Endometrial microvascular endothelial cells (primary cell): ENCODE data around the gene ETF1. TPM values are rescaled to one million over a fixed set of nuclear protein-coding genes. Genes with fewer than 3 reads are reported as not detected.

ENCODE experiments used
- in situ Hi-C: cut with HindIII; loops from 2 replicates; pipeline ENCODE4 v1.10.0; 2017; ENCODE audit warnings: low sequenced_read_pairs, low pct_unique_long_range_greater_than_20kb; ENCODE audit errors: inconsistent ontology term
- total RNA-seq: library from RNA; depleted of rRNA; stranded (reverse); fragments of >200 nt; gene quantifications from one replicate; pipeline ENCODE4 v1.2.3, GENCODE V29; 2015; ENCODE audit errors: inconsistent ontology term

The ETF1 gene
- total RNA-seq, 1 donor from 2014 or later, result 127 TPM

DNA sequence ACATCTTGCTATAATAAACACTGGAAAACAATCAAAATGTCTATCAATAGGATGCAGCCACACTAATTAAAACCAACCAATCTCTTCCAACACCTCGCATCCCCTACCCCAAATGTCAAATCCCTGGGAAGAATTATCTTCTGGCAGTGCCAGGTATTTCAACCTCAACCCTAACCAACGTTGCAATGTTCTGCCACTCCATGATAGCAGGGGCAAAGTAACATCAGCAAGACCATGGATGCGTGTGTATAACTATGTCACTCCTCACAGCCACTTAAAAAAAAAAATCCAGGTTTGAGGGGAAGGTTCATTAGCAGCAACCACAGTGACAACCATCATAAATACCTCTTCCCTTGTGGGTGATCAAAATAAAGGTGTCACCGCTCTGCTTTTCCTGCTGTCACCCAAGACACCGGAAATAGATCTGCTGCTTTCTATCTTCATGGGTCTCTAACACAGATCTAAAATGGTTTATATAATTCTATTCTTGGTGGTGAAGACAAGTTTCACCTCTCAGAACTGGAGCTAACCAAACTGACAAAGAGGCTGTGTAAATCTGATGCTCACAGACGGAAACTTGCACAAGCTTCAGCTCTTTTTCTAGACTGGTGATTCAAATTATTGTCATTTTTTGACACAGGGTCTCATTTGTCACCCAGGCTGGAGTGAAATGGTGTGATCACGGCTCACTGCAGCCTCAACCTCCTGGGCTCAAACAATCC is 22.2 kb upstream of the ETF1 start:
- in situ Hi-C loops, result no loop called here

DNA sequence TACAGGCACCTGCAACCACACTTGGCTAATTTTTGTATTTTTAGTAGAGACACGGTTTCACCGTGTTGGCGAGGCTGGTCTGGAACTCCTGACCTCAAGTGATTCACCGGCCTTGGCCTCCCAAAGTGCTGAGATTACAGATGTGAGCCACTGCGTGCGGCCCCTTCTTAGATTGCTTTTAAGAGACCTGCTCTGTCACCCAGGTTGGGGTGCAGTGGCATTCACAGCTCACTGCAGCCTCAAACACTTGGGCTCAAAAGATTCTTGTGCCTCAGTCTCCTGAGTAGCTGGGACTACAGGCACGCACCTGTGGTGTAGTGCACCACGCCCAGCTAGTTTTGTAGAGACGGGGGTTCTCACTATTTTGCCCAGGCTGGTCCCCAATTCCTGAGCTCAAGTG is 21.2 kb upstream of the ETF1 start:
- in situ Hi-C loops, result no loop called here

DNA sequence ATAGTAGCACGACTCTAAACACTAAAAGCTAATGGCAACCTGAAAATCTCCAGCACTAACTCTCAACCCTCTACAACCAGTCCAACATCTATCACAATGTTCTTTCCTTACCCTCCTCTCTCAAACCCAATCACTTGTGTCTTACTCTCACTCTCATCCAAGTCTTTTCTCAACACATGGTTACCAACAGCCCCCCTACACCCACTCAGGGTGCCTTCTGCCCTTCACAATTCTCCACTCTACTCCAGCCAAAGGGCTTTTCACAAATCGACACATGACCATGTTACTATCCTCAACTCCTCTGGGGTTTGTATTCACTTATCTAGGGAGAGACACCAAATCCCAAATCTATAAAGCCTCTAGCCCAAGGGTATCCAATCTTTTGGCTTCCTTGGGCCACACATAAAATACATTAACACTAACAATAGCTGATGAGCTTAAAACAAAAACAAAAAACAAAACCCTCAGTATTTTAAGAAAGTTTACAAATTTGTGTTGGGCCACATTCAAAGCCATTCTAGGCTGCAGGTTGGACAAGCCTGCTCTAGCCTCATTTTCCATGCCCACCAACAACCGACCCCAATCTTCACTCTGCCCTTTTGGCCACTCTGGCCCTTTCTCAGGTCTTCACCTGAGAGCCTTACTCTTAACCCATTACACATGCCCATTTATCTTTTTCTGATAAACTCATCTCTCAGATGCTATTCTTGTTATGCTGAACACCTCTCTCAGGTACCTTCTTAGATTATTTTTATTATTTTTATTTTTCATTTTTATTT is 20.5 kb upstream of the ETF1 start:
- in situ Hi-C loops, result no loop called here

DNA sequence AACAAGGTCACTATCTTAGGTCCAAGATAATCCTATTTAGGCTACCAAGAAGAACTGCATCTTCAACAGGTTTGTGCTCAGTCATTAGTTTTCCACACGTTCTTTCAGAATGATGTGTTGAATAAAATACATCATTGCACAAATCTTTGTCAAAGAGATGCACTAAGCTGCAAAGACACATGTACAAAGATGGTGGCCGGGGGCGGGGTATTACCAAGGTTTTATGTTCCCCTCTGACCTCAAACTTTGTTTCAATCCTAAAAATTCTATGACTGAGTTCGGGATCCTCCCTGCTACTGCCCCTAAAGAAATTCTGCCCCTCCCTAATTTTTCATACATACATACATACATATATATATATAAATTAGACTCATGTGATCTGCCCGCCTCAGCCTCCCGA is 17.9 kb upstream of the ETF1 start:
- in situ Hi-C loops, result no loop called here

DNA sequence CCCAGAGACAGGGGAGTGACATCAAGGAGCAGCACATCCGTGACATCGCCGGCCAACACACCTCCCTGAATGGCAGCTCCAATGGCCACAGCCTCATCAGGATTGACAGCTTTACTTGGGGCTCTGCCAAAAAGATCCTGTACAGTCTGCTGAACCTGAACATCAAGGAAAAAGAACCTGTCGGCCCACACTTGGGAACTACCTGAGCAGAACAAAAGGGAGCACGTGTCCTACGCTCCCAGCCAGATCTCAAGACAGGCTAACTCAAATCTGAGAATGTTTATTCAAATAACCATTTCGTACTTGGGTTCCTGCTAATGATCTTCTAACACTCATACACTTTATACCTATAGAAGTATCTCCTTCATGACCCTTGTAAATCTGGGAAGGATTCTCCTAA is 16.9 kb upstream of the ETF1 start:
- in situ Hi-C loops, result no loop called here

DNA sequence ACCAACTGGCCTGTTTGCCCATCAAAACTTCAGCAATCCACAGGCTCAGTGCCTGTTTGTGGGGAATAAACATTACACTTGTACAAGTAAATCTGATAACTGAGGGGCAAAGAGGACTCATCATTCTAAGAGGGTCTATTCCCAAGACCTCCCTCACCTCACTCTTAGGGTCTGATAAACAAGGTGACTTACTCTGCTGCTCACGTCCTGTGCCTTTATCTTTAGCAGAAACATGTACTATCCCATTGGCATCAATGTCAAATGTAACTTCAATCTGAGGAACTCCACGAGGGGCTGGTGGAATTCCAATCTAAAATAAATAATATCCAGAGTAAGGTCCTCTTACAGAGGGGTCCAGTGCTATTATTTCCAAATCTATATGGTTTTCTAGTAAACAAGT is 14.6 kb upstream of the ETF1 start:
- in situ Hi-C loops, result no loop called here

DNA sequence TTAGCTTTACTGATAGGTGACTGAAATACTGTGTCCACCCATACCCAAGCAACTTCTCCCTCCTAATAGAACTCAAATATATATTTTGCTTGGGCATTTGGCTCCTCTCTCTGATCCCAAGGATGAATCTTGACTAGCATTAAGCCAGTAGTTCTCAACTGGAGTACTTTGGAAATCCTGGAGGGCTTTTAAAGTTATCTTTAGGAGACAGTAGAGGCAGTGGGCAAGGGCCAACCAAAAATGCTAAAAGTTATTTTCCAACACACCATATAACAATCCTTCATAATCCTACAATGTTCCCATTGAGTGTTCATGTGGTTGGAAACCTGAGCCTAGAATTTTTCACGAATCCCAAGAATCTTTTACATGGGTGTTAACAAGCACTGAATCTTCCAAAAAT is 11.1 kb upstream of the ETF1 start:
- in situ Hi-C loops, result no loop called here

DNA sequence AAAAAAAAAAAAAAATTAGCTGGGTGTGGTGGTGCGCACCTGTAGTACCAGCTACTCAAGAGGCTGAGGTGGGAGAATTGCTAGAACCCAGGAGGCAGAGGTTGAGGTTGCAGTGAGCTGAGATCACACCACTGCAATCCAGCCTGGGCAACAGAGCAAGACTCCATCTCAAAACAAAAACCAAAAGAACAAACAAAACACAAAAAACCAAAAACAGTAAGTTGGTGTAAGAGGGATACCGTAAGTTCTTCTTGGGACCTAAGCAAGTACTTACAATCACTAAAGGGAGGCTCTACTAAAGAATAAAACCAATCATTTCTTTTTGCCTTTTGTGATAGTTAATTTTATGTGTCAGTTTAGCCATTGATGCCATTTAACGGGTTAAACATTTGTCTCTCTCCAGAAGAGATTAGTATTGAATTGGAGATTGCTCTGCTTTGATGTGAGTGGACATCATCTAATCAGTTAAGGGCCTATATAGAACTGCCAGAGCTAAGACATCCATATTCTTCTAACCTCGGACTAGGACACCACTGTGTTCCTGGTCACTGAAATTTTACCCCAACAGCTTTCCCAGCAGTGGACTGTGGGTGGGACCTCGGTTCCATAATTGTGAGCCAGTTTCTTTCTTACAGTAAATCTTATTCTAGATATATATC is 10.5 kb upstream of the ETF1 start:
- in situ Hi-C loops, result no loop called here

DNA sequence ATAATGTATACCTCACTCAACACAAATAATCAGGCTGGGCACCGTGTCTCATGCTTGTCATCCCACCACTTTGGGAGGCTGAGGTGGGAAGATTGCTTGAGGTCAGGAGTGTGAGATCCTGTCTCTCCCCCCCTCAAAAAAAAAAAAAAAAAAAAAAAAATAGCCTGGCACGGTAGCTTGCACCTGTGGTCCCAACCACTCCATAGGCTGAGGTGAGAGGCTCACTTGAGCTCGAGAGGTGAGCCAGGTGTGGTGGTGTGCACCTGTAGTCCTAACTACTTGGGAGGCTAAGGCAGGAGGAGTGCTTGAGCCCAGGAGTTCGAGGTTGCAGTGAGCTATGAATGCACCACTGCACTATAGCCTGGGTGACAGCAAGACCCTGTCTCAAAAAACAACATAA is 9.6 kb upstream of the ETF1 start:
- in situ Hi-C loops, result no loop called here

DNA sequence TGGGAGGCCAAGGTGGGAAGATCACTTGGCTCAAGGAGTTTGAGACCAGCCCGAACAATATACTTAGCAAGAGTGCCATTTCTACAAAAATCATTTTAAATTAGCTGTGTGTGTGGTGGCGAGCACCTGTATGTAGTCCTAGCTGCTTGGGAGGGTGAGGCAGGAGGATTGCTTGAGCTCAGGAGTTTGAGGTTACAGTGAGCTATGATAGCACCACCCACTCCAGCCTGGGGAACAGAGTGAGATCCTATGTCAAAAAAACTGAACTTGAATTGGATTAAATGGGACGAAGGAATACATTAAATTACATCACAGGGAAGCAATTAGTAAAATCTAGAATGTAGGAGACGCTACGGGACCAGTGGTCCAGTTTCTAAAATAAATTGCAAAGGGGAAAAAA is 6.4 kb upstream of the ETF1 start:
- in situ Hi-C loops, result no loop called here

DNA sequence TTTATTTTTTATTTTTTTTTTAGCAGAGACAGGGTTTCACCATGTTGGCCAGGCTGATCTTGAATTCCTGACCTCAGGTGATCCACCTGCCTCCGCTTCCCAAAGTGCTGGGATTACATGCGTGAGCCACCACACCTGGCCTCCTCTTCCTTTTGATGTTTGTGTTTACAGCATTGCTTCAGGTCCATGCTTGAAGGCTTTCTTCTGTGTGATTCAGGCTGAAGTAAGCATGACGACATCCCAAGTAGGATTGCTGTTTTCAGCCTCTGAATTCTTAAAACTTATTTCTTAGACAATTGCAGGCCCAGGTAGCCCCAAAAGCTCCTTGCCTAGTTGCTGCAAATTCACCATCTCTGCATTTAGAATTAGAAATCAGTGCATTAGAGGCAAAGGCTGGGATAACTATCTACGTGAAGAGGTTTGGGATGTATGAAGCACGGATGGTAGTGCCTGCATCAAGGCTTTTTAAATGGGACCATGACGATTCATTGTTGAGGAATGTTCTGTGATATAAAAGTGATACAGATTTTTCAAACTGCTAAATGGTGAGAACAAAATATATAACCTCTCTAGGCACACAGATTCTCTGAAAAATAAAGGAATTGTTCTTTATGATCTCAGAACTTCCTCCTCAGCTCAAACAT is 3.0 kb upstream of the ETF1 start:
- in situ Hi-C loops, result no loop called here

DNA sequence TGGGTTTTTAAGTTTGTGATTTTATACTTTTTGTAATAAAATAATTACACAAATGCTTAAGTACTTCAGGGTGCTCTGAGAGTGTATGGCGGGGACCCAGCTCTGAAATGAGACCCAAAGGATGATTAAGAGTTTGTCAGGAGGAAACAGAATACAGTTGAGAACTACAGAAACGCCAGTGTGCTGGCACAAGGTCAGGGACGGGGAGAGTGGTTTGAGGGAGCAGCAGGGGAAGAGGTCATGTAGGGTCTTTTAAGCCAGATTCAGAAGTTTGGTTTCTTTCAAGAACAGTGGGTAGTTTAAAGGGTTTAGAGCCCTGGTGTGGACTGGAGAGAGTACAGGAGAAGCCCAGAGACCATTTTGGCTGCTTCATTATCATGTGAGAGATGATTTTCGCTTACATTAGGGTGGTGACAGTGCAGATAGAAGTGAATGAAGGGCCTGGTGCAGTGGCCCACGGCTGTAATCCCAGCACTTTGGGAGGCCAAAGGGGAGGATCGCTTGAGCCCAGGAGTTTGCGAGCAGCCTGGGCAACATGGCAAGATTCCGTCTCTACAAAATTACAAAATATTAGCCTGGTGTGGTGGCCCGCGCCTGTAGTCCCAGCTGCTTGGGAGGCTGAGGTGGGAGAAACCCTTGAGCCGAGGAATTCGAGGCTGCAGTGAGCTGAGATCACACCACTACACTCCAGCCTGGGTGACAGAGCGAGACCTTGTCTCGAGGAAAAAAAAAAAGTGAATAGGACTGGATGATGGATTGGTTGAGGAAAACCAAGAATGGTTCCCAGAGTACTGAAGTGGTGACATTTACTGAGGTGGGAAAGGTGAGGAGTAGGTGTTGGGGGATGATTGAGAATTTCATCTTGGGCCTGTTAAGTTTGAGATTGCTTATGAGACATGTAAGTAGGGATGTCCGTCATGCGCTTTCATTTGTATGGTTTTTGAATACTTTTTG is 1.4 kb upstream of the ETF1 start:
- in situ Hi-C loops, result no loop called here

DNA sequence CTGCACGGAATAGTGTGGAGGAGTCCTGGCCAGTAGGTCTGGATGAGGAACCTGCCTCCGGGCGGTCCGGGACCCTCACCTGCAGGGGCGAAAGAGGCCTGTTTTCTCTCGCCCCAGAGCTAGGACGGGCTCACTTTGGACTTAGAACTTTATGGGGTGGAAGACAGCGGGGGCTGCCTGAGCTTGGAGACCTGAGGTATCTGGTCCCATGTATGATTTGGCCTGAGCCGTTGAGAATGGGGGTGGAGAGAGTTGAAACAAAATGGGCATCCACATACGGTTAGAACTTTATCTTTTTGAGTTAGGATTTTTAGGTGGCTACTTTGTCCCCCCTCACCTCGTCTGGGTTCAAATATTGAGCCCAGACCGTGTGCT is 681 bp upstream of the ETF1 start:
- in situ Hi-C loops, result no loop called here

DNA sequence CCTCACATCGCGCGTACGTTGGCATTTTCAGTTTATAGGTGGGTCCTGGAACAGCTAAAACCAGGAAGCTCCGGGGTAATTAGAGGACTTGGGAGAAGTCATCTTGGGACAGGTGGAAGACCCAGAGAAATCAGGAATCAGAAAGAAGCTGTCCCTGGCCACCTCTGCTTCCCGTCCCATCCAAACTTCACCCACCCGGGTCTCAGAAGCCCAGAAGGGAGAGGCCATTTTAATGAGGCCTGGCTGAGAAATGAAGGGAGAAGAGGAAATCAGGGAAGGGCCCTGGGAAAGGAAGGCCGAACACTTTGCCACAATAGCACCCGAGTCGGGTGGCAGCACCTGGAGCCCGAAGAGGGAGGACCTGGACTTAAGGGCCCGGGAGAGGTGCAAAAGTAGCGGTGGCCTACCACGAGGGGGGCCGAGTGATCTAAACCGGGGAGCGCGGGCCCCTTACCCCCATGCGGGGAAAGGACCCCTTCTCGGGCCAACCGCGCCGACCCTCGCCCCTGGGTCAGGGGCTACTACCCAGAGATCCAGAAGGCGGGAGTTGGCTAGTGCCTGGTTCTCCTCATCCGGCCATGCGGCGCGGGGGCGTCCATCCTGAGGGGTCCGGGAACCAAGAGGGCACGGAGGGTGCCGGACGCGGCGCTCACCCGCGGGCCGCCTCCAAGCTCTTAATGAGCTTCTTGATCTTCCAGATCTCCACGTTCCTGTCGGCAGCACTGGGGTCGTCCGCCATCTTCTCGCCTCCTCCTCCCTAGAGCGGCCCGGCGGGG is 668 bp downstream of the ETF1 start:
- in situ Hi-C loops, result no loop called here

DNA sequence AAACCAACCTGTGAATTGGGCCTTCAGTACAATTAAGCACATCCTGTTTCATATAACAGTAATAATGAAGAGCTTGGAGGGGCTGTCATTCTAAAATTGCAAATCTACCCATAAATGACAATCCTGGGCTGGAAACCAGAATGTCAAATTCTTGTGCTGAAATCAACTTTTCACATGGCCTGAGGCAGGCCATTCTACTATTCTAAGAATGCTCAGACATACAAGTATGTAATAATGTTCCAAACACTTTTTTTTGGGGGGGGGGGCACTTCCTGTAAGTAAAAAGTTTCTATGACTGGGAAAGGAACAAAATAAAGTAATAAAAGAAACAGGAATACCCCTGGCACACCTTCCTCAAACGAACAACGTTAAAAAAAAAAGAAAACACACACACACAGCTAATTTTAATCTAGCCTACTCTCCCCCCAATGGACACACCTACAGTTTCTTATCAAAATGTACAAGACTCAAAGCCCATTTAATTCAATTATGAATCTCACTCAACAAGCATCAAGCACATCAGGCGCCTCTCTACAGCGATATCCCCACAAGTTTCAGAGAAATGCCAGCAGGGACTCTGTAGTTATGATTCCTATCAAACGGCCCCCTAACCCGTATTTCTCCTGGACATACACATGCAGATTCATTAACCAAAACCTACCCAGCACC is 1.4 kb downstream of the ETF1 start:
- in situ Hi-C loops, result no loop called here

DNA sequence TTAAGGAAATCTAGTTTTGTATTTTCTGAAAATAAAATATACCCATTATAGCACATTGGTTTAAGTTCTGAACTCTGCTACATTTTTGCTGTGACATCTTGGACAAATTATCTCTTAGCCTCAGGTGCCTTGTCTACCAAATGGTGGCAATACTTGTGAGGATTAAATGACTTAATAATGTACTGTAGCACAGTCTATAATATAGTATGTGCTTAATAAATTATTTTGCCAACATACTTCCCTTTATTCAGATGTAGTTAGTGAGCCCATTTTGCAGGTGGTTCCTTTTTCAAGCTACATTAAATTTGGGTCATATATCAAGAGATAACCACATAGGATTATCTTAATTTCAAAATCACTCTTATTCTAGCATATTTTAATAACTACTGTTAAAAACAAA is 3.2 kb downstream of the ETF1 start:
- in situ Hi-C loops, result no loop called here

DNA sequence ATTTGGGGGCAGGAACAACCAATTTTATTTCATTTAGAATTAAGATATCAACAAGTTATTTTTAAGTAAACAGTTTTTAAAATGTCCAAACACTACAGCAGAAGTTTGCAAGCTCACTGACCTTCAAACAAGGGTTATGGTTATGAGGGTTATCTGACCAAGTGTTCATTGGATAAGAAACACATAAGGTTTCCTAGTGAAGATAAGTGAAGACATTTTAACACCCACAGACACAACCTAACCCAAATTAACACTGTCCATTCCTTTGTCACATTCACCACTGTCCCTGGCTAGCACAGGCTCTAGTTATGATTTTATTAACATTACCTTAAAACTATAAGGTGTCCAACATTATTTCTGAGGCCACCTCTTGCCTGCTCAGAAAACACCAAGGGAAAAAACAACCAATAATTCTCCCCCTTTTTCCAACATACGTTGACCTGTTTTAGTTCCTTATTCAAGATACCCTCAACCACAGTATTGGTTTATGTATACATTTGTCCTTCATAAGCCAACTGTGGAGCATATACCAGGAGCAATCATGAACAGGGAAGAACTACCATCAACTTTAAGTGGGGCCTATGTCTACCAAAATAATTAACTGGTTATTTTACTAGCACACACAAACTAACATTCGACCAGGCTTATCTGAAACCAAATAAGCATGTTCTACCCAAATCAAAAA is 4.0 kb downstream of the ETF1 start:
- in situ Hi-C loops, result no loop called here
